ENCODE data around the gene CRABP2.

GRCh38 chr1:156670791-156671190, 34.6 kb downstream of the CRABP2 start:
- TF ChIP-seq EZH2phosphoT487 (IDR thresholded peaks at IDR 0.05; ENCODE audit: insufficient read depth, low read depth) (no peak), EZH2 (IDR thresholded peaks at IDR 0.05; ENCODE audit: insufficient read depth, poor library complexity, severe bottlenecking) (no peak)

Data from GM23248 (cell line).